Renal pelvis (tissue), 4 donors: ENCODE results near the gene LARGE1. TPM values are rescaled to one million over a fixed set of nuclear protein-coding genes. Genes with fewer than 3 reads are reported as not detected.
"Not testable (repeated sequence)": the region's sequence is repeated elsewhere in the genome, so short reads cannot be mapped to it uniquely, and the experiment has no call there.

Experiments
- DNase-seq: peaks from one replicate; pipeline ENCODE4 v3.0.0-alpha.2; 2013
- polyA plus RNA-seq, 3 donors: library from polyadenylated mRNA; unstranded; fragments of 120-200 nt; gene quantifications; one replicate each; pipeline ENCODE4 v1.2.1, GENCODE V29; 2013; ENCODE audit not compliant: insufficient read length in 3 of 3

The LARGE1 gene
- polyA plus RNA-seq, 3 donors: 27.6 to 31.2 (median 28.1) TPM

- no peak for DNase-seq
These were observed 59.9 kb downstream of the LARGE1 start for GRCh38 chr22:33860386-33860785.

- no peak for DNase-seq
These were observed 61.0 kb downstream of the LARGE1 start for GRCh38 chr22:33859311-33859710.

- DNase-seq: not testable (repeated sequence)
These were observed 61.6 kb downstream of the LARGE1 start for GRCh38 chr22:33858653-33859052.

GRCh38 chr22:33857767-33858166, 62.5 kb downstream of the LARGE1 start:
- DNase-seq: not testable (repeated sequence)

- no peak for DNase-seq
These were observed 65.6 kb downstream of the LARGE1 start for GRCh38 chr22:33854724-33855123.

- peak; percentile 40 for DNase-seq
These were observed 66.8 kb downstream of the LARGE1 start for GRCh38 chr22:33853200-33854097.

GRCh38 chr22:33851821-33852384, 68.4 kb downstream of the LARGE1 start:
- no peak for DNase-seq

GRCh38 chr22:33851240-33851639, 69.0 kb downstream of the LARGE1 start:
- DNase-seq: no peak

GRCh38 chr22:33850724-33851123, 69.6 kb downstream of the LARGE1 start:
- DNase-seq: no peak

GRCh38 chr22:33850193-33850592, 70.1 kb downstream of the LARGE1 start:
- DNase-seq: no peak

- no peak for DNase-seq
These were observed 72.0 kb downstream of the LARGE1 start for GRCh38 chr22:33848251-33848650.

GRCh38 chr22:33844273-33844672, 76.0 kb downstream of the LARGE1 start:
- DNase-seq: no peak

- DNase-seq: no peak
These were observed 77.7 kb downstream of the LARGE1 start for GRCh38 chr22:33842421-33843094.

- no peak for DNase-seq
These were observed 78.3 kb downstream of the LARGE1 start for GRCh38 chr22:33842006-33842354.

GRCh38 chr22:33841281-33842005, 78.8 kb downstream of the LARGE1 start:
- DNase-seq: no peak

- DNase-seq: no peak
These were observed 81.6 kb downstream of the LARGE1 start for GRCh38 chr22:33838644-33839043.

GRCh38 chr22:33837826-33838225, 82.5 kb downstream of the LARGE1 start:
- no peak for DNase-seq

- no peak for DNase-seq
These were observed 85.0 kb downstream of the LARGE1 start for GRCh38 chr22:33835265-33835664.

- DNase-seq: no peak
These were observed 87.6 kb downstream of the LARGE1 start for GRCh38 chr22:33832558-33833151.

- no peak for DNase-seq
These were observed 88.6 kb downstream of the LARGE1 start for GRCh38 chr22:33831651-33832050.

GRCh38 chr22:33831207-33831606, 89.1 kb downstream of the LARGE1 start:
- no peak for DNase-seq
